Brain microvascular endothelial cell (primary cell): ENCODE data around the gene ARHGAP8.

Experiments used
- DNase-seq: peaks from one replicate; pipeline ENCODE4 v3.0.0-alpha.2; 2020
- H3K27ac ChIP-seq: fragments of 250-450 bp; sonication (Bioruptor Pico); 2 replicates; pipeline ENCODE4 v1.5.1; 2020; ENCODE audit warnings: mild to moderate bottlenecking, moderate library complexity
- H3K27me3 ChIP-seq: fragments of 250-450 bp; sonication (Bioruptor Pico); replicated peaks from 2 replicates; pipeline ENCODE4 v1.5.1; 2020; ENCODE audit warnings: mild to moderate bottlenecking
- H3K36me3 ChIP-seq: fragments of 250-450 bp; sonication (Bioruptor Pico); replicated peaks from 2 replicates; pipeline ENCODE4 v1.5.1; 2020; ENCODE audit warnings: mild to moderate bottlenecking
- H3K4me3 ChIP-seq: 2 replicates; pipeline ENCODE4 v1.5.1; 2011; ENCODE audit warnings: low read depth, mild to moderate bottlenecking, control low read depth, low read length, moderate library complexity
- in situ Hi-C: cut with HindIII; loops from 2 replicates; pipeline ENCODE4 v1.10.0; 2017; ENCODE audit warnings: low sequenced_read_pairs, low pct_ligation_motif_present
- TF ChIP-seq, protein P1 (sequence below): IDR thresholded peaks from 2 replicates; pipeline ENCODE4 v1.5.1; 2011; ENCODE audit warnings: low read depth, mild to moderate bottlenecking, moderate library complexity, low read length, control low read depth, inconsistent platforms; ENCODE audit errors: missing control alignments

Gene ARHGAP8

DNA sequence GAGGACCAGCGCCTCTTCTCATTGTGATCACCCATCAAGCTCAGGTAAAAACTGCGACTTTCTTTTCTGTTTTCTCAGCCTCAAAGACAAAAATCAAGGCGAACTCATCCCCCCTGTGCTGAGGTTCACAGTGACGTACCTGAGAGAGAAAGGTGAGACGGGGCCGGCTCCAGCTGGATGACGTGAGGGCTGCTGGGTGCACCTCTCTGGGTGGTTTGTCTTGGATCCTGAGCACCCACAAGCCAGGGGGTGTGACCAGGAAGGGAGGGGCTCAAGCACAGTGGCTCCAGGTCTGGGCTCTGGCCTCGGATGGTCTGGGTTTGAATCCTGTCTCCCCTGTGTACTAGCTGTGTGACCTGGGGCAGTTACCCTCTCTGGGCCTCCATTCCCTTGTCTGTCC, 92.8 kb downstream of the ARHGAP8 start:
- in situ Hi-C loops: no loop called here
- H3K27ac ChIP-seq: no peak overlapping the region
- TF ChIP-seq, protein P1, sequence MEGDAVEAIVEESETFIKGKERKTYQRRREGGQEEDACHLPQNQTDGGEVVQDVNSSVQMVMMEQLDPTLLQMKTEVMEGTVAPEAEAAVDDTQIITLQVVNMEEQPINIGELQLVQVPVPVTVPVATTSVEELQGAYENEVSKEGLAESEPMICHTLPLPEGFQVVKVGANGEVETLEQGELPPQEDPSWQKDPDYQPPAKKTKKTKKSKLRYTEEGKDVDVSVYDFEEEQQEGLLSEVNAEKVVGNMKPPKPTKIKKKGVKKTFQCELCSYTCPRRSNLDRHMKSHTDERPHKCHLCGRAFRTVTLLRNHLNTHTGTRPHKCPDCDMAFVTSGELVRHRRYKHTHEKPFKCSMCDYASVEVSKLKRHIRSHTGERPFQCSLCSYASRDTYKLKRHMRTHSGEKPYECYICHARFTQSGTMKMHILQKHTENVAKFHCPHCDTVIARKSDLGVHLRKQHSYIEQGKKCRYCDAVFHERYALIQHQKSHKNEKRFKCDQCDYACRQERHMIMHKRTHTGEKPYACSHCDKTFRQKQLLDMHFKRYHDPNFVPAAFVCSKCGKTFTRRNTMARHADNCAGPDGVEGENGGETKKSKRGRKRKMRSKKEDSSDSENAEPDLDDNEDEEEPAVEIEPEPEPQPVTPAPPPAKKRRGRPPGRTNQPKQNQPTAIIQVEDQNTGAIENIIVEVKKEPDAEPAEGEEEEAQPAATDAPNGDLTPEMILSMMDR: no peak
- H3K36me3 ChIP-seq: no peaks in the 10 kb centered on the region
- no peak overlapping the region for H3K4me3 ChIP-seq
- DNase-seq: no peak
- no peaks in the 10 kb centered on the region for H3K27me3 ChIP-seq

DNA sequence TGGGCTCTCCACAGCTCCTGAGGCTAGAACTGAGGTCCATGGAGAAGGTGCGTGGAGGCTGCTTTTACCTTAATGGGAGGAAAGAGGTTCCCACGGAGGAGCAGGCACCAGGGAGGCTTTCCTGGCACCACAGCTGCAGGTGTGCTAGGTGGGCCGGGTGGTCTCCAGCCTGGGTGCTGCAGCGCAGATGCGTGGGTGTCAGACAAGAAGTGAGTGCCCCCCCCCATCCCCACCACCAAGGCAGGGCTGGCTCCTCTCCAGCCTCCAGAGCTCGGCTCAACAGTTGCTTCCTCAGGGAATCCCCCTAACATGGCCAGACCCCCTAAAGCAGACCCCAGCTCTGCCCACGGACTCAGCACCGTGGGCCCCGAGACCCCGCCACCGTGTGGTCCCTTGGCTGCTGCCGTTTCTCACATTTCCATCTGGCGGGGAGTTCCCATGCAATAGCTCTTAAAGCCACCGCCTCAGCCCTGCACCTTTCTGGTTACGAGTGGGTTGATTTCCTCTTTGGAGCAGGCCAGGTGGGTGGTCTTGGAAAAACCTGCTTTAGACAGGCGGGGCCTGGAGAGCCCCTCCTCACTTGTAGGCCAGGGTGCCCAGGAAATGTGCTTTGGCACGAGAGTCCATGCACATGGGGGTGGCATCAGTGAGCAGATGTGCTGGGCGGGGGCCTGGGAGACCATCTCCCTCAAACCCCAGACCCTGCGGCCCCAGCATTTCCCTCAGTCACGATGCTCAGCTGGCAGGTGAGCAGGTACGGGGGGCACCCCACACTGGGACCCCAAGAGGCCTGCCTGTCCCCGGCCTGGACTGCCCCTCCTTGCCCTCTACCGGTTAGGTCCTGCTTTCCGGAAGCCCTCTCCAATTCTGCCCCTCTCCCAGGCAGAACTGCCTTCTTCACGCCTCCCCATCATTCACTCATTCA, 93.7 kb downstream of the ARHGAP8 start:
- DNase-seq: no peak
- Histone ChIP-seq H3K36me3 (no peaks in the 10 kb centered on the region), H3K27ac (no peak overlapping the region), H3K4me3 (no peak overlapping the region), H3K27me3 (no peaks in the 10 kb centered on the region)
- TF ChIP-seq, protein P1: no peak
- in situ Hi-C loops: no loop called here

DNA sequence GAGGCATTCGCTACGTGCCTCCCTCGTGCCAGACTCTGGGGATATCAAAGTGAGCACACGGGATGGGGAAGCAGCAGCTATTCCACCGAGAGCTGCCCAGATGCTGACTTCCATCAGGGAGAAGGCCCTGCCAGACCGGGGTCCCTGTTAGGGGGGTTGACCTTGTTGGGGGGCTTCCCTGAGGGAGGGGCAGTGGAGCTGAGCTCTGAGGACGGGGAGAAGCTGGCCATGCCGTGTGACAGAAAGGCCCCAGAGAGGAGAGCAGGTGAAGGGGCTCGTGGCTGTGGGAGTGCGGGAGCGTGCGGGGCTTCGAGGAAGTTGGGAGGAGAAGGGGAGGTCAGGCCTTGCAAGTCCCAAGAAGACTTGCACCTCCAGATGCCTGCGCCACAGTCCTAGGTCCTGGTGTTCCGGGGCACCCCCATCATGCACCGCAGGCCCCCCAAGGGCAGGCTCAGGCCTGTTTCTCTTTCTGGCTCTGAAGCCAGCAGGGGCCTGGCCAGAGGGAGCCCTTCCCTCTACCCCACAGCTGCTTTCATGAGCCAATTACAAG, 94.4 kb downstream of the ARHGAP8 start:
- in situ Hi-C loops: no loop called here
- DNase-seq: no peak
- H3K36me3 ChIP-seq: no peaks in the 10 kb centered on the region
- TF ChIP-seq, protein P1: no peak
- H3K4me3 ChIP-seq: no peak overlapping the region
- no peak overlapping the region for H3K27ac ChIP-seq
- no peaks in the 10 kb centered on the region for H3K27me3 ChIP-seq

DNA sequence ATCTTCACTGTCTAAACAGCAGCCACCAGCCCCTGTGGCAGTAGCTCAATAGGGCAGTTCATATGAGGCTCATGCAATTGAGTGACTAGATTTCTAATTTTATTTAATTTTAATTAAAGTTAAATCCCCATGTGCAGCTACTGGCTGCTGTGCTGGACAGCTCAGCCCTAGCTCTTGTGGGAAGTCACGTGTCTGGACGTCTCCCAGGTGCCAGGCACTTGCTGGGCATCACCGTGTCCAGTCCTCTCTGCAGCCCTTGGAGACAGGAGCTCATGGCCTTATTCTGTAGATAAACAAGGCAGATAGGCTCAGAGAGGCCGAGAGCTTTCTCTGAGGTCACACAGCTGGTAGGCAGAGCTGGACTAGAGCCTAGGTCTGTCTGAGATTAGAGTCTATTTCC, 95.0 kb downstream of the ARHGAP8 start:
- no peak overlapping the region for H3K27ac ChIP-seq
- in situ Hi-C loops: no loop called here
- TF ChIP-seq, protein P1: no peak
- H3K4me3 ChIP-seq: no peak overlapping the region
- no peak for DNase-seq
- no peaks in the 10 kb centered on the region for H3K27me3 ChIP-seq
- H3K36me3 ChIP-seq: no peaks in the 10 kb centered on the region

DNA sequence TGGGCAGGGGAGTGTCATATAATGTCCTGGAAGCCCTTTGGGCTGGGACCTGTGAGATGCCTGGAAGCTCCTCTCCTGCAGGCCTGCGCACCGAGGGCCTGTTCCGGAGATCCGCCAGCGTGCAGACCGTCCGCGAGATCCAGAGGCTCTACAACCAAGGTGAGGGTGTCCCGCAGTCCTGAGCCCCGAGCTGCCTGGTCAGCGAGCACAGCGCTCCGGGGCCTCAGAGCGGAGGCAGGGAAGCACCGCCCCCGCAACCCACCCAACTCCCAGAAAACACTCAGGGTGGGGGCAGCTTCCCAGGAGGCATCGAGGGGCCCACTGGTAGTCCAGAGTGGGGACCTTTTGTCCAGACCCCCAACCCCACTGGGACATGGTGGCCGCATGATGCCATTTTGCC, 95.5 kb downstream of the ARHGAP8 start:
- in situ Hi-C loops: no loop called here
- Histone ChIP-seq H3K36me3 (no peaks in the 10 kb centered on the region), H3K27ac (no peak overlapping the region), H3K4me3 (no peak overlapping the region), H3K27me3 (no peaks in the 10 kb centered on the region)
- TF ChIP-seq, protein P1: no peak
- DNase-seq: no peak
